Measurements from ENCODE around the gene TSPYL1. TPM values are rescaled to one million over a fixed set of nuclear protein-coding genes. Genes with fewer than 3 reads are reported as not detected.
"Not testable (repeated sequence)": the region's sequence is repeated elsewhere in the genome, so short reads cannot be mapped to it uniquely, and the experiment has no call there.

TSPYL1 gene
- total RNA-seq, 1 donor from 2014 or later: 79.9 TPM

GRCh38 chr6:116300566-116300965 is 20.8 kb upstream of the TSPYL1 start:
- Histone ChIP-seq H3K27ac (ENCODE audit: low read depth, low read length) (no peak overlapping the region), H3K36me3 (ENCODE audit: control insufficient read depth in 3 of 3, insufficient read depth in 3 of 3, low read length in 3 of 3) (no peaks in the 10 kb centered on the region), H3K4me3 (ENCODE audit: low read length in 3 of 3) (no peak overlapping the region), H3K27me3 (ENCODE audit: control insufficient read depth in 3 of 3, insufficient read depth in 3 of 3, low read length in 3 of 3) (no peaks in the 10 kb centered on the region), H3K9ac (ENCODE audit: low read depth in 1 of 3, low read length in 3 of 3) (no peak overlapping the region), H3K4me1 (ENCODE audit: control insufficient read depth in 3 of 3, insufficient read depth in 3 of 3, low read length in 3 of 3) (no peaks in the 10 kb centered on the region), H3K9me3 (ENCODE audit: control insufficient read depth in 3 of 3, low read length in 3 of 3) (peaks cover 0 to 6% (median 4%) of the 10 kb centered on the region in 3 donors)

- no peak overlapping the region for H3K9ac ChIP-seq (ENCODE audit: low read depth in 1 of 3, low read length in 3 of 3)
- no peaks in the 10 kb centered on the region for H3K36me3 ChIP-seq (ENCODE audit: control insufficient read depth in 3 of 3, insufficient read depth in 3 of 3, low read length in 3 of 3)
- H3K27me3 ChIP-seq (ENCODE audit: control insufficient read depth in 3 of 3, insufficient read depth in 3 of 3, low read length in 3 of 3): no peaks in the 10 kb centered on the region
- H3K4me1 ChIP-seq (ENCODE audit: control insufficient read depth in 3 of 3, insufficient read depth in 3 of 3, low read length in 3 of 3): no peaks in the 10 kb centered on the region
- H3K9me3 ChIP-seq (ENCODE audit: control insufficient read depth in 3 of 3, low read length in 3 of 3): peaks cover 0 to 6% (median 4%) of the 10 kb centered on the region in 3 donors
- H3K4me3 ChIP-seq (ENCODE audit: low read length in 3 of 3): no peak overlapping the region
- no peak overlapping the region for H3K27ac ChIP-seq (ENCODE audit: low read depth, low read length)
These were observed 19.2 kb upstream of the TSPYL1 start for GRCh38 chr6:116298973-116299372.

GRCh38 chr6:116298273-116298672 is 18.5 kb upstream of the TSPYL1 start:
- Histone ChIP-seq H3K27ac (ENCODE audit: low read depth, low read length) (no peak overlapping the region), H3K36me3 (ENCODE audit: control insufficient read depth in 3 of 3, insufficient read depth in 3 of 3, low read length in 3 of 3) (no peaks in the 10 kb centered on the region), H3K9ac (ENCODE audit: low read depth in 1 of 3, low read length in 3 of 3) (no peak overlapping the region), H3K27me3 (ENCODE audit: control insufficient read depth in 3 of 3, insufficient read depth in 3 of 3, low read length in 3 of 3) (no peaks in the 10 kb centered on the region), H3K4me1 (ENCODE audit: control insufficient read depth in 3 of 3, insufficient read depth in 3 of 3, low read length in 3 of 3) (no peaks in the 10 kb centered on the region), H3K4me3 (ENCODE audit: low read length in 3 of 3) (no peak overlapping the region), H3K9me3 (ENCODE audit: control insufficient read depth in 3 of 3, low read length in 3 of 3) (peaks cover 0 to 6% (median 4%) of the 10 kb centered on the region in 3 donors)

GRCh38 chr6:116292553-116292952 is 12.8 kb upstream of the TSPYL1 start:
- H3K27ac ChIP-seq (ENCODE audit: low read depth, low read length): no peak overlapping the region
- no peaks in the 10 kb centered on the region for H3K36me3 ChIP-seq (ENCODE audit: control insufficient read depth in 3 of 3, insufficient read depth in 3 of 3, low read length in 3 of 3)
- H3K9ac ChIP-seq (ENCODE audit: low read depth in 1 of 3, low read length in 3 of 3): no peak overlapping the region
- H3K4me1 ChIP-seq (ENCODE audit: control insufficient read depth in 3 of 3, insufficient read depth in 3 of 3, low read length in 3 of 3): no peaks in the 10 kb centered on the region
- H3K9me3 ChIP-seq (ENCODE audit: control insufficient read depth in 3 of 3, low read length in 3 of 3): no peaks in the 10 kb centered on the region
- H3K27me3 ChIP-seq (ENCODE audit: control insufficient read depth in 3 of 3, insufficient read depth in 3 of 3, low read length in 3 of 3): no peaks in the 10 kb centered on the region
- H3K4me3 ChIP-seq (ENCODE audit: low read length in 3 of 3): no peak overlapping the region

- Histone ChIP-seq H3K4me1 (ENCODE audit: control insufficient read depth in 3 of 3, insufficient read depth in 3 of 3, low read length in 3 of 3) (no peaks in the 10 kb centered on the region), H3K9ac (ENCODE audit: low read depth in 1 of 3, low read length in 3 of 3) (no peak overlapping the region), H3K27ac (ENCODE audit: low read depth, low read length) (no peak overlapping the region), H3K9me3 (ENCODE audit: control insufficient read depth in 3 of 3, low read length in 3 of 3) (no peaks in the 10 kb centered on the region), H3K4me3 (ENCODE audit: low read length in 3 of 3) (no peak overlapping the region), H3K27me3 (ENCODE audit: control insufficient read depth in 3 of 3, insufficient read depth in 3 of 3, low read length in 3 of 3) (no peaks in the 10 kb centered on the region), H3K36me3 (ENCODE audit: control insufficient read depth in 3 of 3, insufficient read depth in 3 of 3, low read length in 3 of 3) (no peaks in the 10 kb centered on the region)
These were observed 12.1 kb upstream of the TSPYL1 start for GRCh38 chr6:116291701-116292396.

GRCh38 chr6:116290799-116291198 is 11.1 kb upstream of the TSPYL1 start:
- Histone ChIP-seq H3K36me3 (ENCODE audit: control insufficient read depth in 3 of 3, insufficient read depth in 3 of 3, low read length in 3 of 3) (no peaks in the 10 kb centered on the region), H3K9ac (ENCODE audit: low read depth in 1 of 3, low read length in 3 of 3) (no peak overlapping the region), H3K9me3 (ENCODE audit: control insufficient read depth in 3 of 3, low read length in 3 of 3) (no peaks in the 10 kb centered on the region), H3K27ac (ENCODE audit: low read depth, low read length) (no peak overlapping the region), H3K4me1 (ENCODE audit: control insufficient read depth in 3 of 3, insufficient read depth in 3 of 3, low read length in 3 of 3) (no peaks in the 10 kb centered on the region), H3K27me3 (ENCODE audit: control insufficient read depth in 3 of 3, insufficient read depth in 3 of 3, low read length in 3 of 3) (no peaks in the 10 kb centered on the region), H3K4me3 (ENCODE audit: low read length in 3 of 3) (no peak overlapping the region)

GRCh38 chr6:116289876-116290275 is 10.1 kb upstream of the TSPYL1 start:
- no peaks in the 10 kb centered on the region for H3K36me3 ChIP-seq (ENCODE audit: control insufficient read depth in 3 of 3, insufficient read depth in 3 of 3, low read length in 3 of 3)
- H3K9ac ChIP-seq (ENCODE audit: low read depth in 1 of 3, low read length in 3 of 3): no peak overlapping the region
- no peaks in the 10 kb centered on the region for H3K9me3 ChIP-seq (ENCODE audit: control insufficient read depth in 3 of 3, low read length in 3 of 3)
- H3K27ac ChIP-seq (ENCODE audit: low read depth, low read length): no peak overlapping the region
- H3K27me3 ChIP-seq (ENCODE audit: control insufficient read depth in 3 of 3, insufficient read depth in 3 of 3, low read length in 3 of 3): no peaks in the 10 kb centered on the region
- H3K4me1 ChIP-seq (ENCODE audit: control insufficient read depth in 3 of 3, insufficient read depth in 3 of 3, low read length in 3 of 3): no peaks in the 10 kb centered on the region
- no peak overlapping the region for H3K4me3 ChIP-seq (ENCODE audit: low read length in 3 of 3)

GRCh38 chr6:116287689-116288282 is 8.1 kb upstream of the TSPYL1 start:
- H3K36me3 ChIP-seq (ENCODE audit: control insufficient read depth in 3 of 3, insufficient read depth in 3 of 3, low read length in 3 of 3): no peaks in the 10 kb centered on the region
- no peaks in the 10 kb centered on the region for H3K9me3 ChIP-seq (ENCODE audit: control insufficient read depth in 3 of 3, low read length in 3 of 3)
- H3K9ac ChIP-seq (ENCODE audit: low read depth in 1 of 3, low read length in 3 of 3): no peak overlapping the region

GRCh38 chr6:116286773-116287358 is 7.1 kb upstream of the TSPYL1 start:
- H3K9ac ChIP-seq (ENCODE audit: low read depth in 1 of 3, low read length in 3 of 3): no peak overlapping the region

More at GRCh38 chr6:116287689-116288282, 8.1 kb upstream of the TSPYL1 start:
- Histone ChIP-seq H3K27me3 (ENCODE audit: control insufficient read depth in 3 of 3, insufficient read depth in 3 of 3, low read length in 3 of 3) (no peaks in the 10 kb centered on the region), H3K27ac (ENCODE audit: low read depth, low read length) (no peak overlapping the region), H3K4me3 (ENCODE audit: low read length in 3 of 3) (no peak overlapping the region), H3K4me1 (ENCODE audit: control insufficient read depth in 3 of 3, insufficient read depth in 3 of 3, low read length in 3 of 3) (no peaks in the 10 kb centered on the region)

GRCh38 chr6:116284984-116285383 is 5.3 kb upstream of the TSPYL1 start:
- H3K4me3 ChIP-seq (ENCODE audit: low read length in 3 of 3); H3K9me3 ChIP-seq (ENCODE audit: control insufficient read depth in 3 of 3, low read length in 3 of 3); H3K27me3 ChIP-seq (ENCODE audit: control insufficient read depth in 3 of 3, insufficient read depth in 3 of 3, low read length in 3 of 3); H3K9ac ChIP-seq (ENCODE audit: low read depth in 1 of 3, low read length in 3 of 3); H3K36me3 ChIP-seq (ENCODE audit: control insufficient read depth in 3 of 3, insufficient read depth in 3 of 3, low read length in 3 of 3); H3K4me1 ChIP-seq (ENCODE audit: control insufficient read depth in 3 of 3, insufficient read depth in 3 of 3, low read length in 3 of 3); H3K27ac ChIP-seq (ENCODE audit: low read depth, low read length): not testable (repeated sequence)

More at GRCh38 chr6:116286773-116287358, 7.1 kb upstream of the TSPYL1 start:
- Histone ChIP-seq H3K36me3 (ENCODE audit: control insufficient read depth in 3 of 3, insufficient read depth in 3 of 3, low read length in 3 of 3) (no peaks in the 10 kb centered on the region), H3K27me3 (ENCODE audit: control insufficient read depth in 3 of 3, insufficient read depth in 3 of 3, low read length in 3 of 3) (no peaks in the 10 kb centered on the region), H3K4me3 (ENCODE audit: low read length in 3 of 3) (no peak overlapping the region), H3K27ac (ENCODE audit: low read depth, low read length) (no peak overlapping the region), H3K4me1 (ENCODE audit: control insufficient read depth in 3 of 3, insufficient read depth in 3 of 3, low read length in 3 of 3) (no peaks in the 10 kb centered on the region), H3K9me3 (ENCODE audit: control insufficient read depth in 3 of 3, low read length in 3 of 3) (no peaks in the 10 kb centered on the region)

Data from skeletal muscle tissue (tissue), 4 donors.